ENCODE results near the gene SPRYD7.

GRCh38 chr13:49925881-49926418 is 10.2 kb downstream of the SPRYD7 start:
- TF ChIP-seq CTCF (IDR thresholded peaks at IDR 0.05; ENCODE audit: borderline replicate concordance, extremely low read depth, low read length, poor library complexity, severe bottlenecking) (no peak), EZH2 (IDR thresholded peaks at IDR 0.05; ENCODE audit: borderline replicate concordance, low read depth, low read length, severe bottlenecking) (no peak)
